Karpas-422 (cell line): ENCODE results near the gene CACNB2. TPM values are rescaled to one million over a fixed set of nuclear protein-coding genes. Genes with fewer than 3 reads are reported as not detected.
A peak's percentile ranks its signal among the peaks of the same experiment; 100 is the strongest.

ENCODE experiments used
- DNase-seq: peaks from one replicate; pipeline ENCODE4 v3.0.0-alpha.2; 2015
- H2AFZ ChIP-seq: fragments of 200-600 bp; sonication (generic); 2 replicates; pipeline ENCODE4 v1.6.1; 2014; ENCODE audit warnings: antibody characterized with exemption, low read length, mixed read lengths
- H3K27ac ChIP-seq: fragments of 200-600 bp; sonication (generic); 2 replicates; pipeline ENCODE4 v1.5.1; 2014; ENCODE audit warnings: mild to moderate bottlenecking, low read length, moderate library complexity
- H3K27me3 ChIP-seq: fragments of 200-600 bp; sonication (generic); 2 replicates; pipeline ENCODE4 v1.6.1; 2014; ENCODE audit warnings: low read length, mixed read lengths
- H3K36me3 ChIP-seq: fragments of 200-600 bp; sonication (generic); 2 replicates; pipeline ENCODE4 v1.6.1; 2014; ENCODE audit warnings: low read length, mixed read lengths; ENCODE audit not compliant: insufficient read depth
- H3K4me1 ChIP-seq: fragments of 200-600 bp; sonication (generic); 2 replicates; pipeline ENCODE4 v1.6.1; 2014; ENCODE audit warnings: mild to moderate bottlenecking, low read length, mixed read lengths
- H3K4me2 ChIP-seq: fragments of 200-600 bp; sonication (generic); 2 replicates; pipeline ENCODE4 v1.6.1; 2014; ENCODE audit warnings: low read length, low read depth, mild to moderate bottlenecking; ENCODE audit not compliant: poor library complexity, severe bottlenecking
- H3K4me3 ChIP-seq: fragments of 200-600 bp; sonication (generic); 2 replicates; pipeline ENCODE4 v1.5.1; 2014; ENCODE audit warnings: mild to moderate bottlenecking, antibody characterized with exemption, low read length, mixed read lengths
- H3K79me2 ChIP-seq: fragments of 200-600 bp; sonication (generic); 2 replicates; pipeline ENCODE4 v1.6.1; 2014; ENCODE audit warnings: mild to moderate bottlenecking, low read length, mixed read lengths
- H3K9ac ChIP-seq: fragments of 200-600 bp; sonication (generic); 2 replicates; pipeline ENCODE4 v1.6.0; 2014; ENCODE audit warnings: low read length
- H3K9me2 ChIP-seq: fragments of 200-600 bp; sonication (generic), shearing (Covaris generic); replicated peaks from 2 replicates; pipeline ENCODE4 v1.6.0; 2014; ENCODE audit warnings: mild to moderate bottlenecking, low read length, moderate library complexity; ENCODE audit not compliant: insufficient read depth
- H3K9me3 ChIP-seq: fragments of 300-700, 200-600 bp; sonication (generic); 2 replicates; pipeline ENCODE4 v1.6.1; 2014; ENCODE audit warnings: low read length, mixed read lengths
- H4K20me1 ChIP-seq: fragments of 200-600 bp; sonication (generic); 2 replicates; pipeline ENCODE4 v1.6.1; 2014; ENCODE audit warnings: mild to moderate bottlenecking, antibody characterized with exemption, low read length, low read depth; ENCODE audit not compliant: insufficient read depth
- total RNA-seq: library from RNA; depleted of rRNA; stranded (reverse); fragments of >200 nt; shearing (Covaris generic); gene quantifications from 2 replicates; pipeline ENCODE4 v1.2.3, GENCODE V29; 2014; ENCODE audit warnings: low replicate concordance

The CACNB2 gene
- total RNA-seq, 1 experiment from 2014 or later = not detected

- no peaks in the 10 kb centered on the region for H3K4me1 ChIP-seq
- no peak overlapping the region for H2AFZ ChIP-seq
- no peaks in the 10 kb centered on the region; the same call in 1 of the 2 replicates for H3K9me2 ChIP-seq
- H3K9me3 ChIP-seq = no peaks in the 10 kb centered on the region
- no peak overlapping the region for H3K4me3 ChIP-seq
- no peak overlapping the region for H3K27ac ChIP-seq
- no peak overlapping the region for H3K4me2 ChIP-seq
- no peaks in the 10 kb centered on the region for H3K27me3 ChIP-seq
- H3K36me3 ChIP-seq = no peaks in the 10 kb centered on the region
- H3K79me2 ChIP-seq = no peaks in the 10 kb centered on the region
- DNase-seq = no peak
- H3K9ac ChIP-seq = no peak overlapping the region
- H4K20me1 ChIP-seq = no peaks in the 10 kb centered on the region
Observed at GRCh38 chr10:18229826-18230225, 89.6 kb downstream of the CACNB2 start.

- H2AFZ ChIP-seq = no peak overlapping the region
- H4K20me1 ChIP-seq = no peaks in the 10 kb centered on the region
- no peak for DNase-seq
- H3K9me3 ChIP-seq = no peaks in the 10 kb centered on the region
- H3K27ac ChIP-seq = no peak overlapping the region
- no peaks in the 10 kb centered on the region for H3K36me3 ChIP-seq
- no peak overlapping the region for H3K4me3 ChIP-seq
- H3K4me2 ChIP-seq = no peak overlapping the region
- no peaks in the 10 kb centered on the region for H3K79me2 ChIP-seq
- no peaks in the 10 kb centered on the region for H3K27me3 ChIP-seq
- H3K9me2 ChIP-seq = no peaks in the 10 kb centered on the region; the same call in 1 of the 2 replicates
- H3K9ac ChIP-seq = no peak overlapping the region
- H3K4me1 ChIP-seq = no peaks in the 10 kb centered on the region
Observed at GRCh38 chr10:18230794-18231193, 90.6 kb downstream of the CACNB2 start.

- no peak overlapping the region for H3K4me2 ChIP-seq
- H2AFZ ChIP-seq = no peak overlapping the region
- H3K9ac ChIP-seq = no peak overlapping the region
- H3K36me3 ChIP-seq = no peaks in the 10 kb centered on the region
- no peaks in the 10 kb centered on the region for H3K27me3 ChIP-seq
- H3K9me3 ChIP-seq = no peaks in the 10 kb centered on the region
- no peaks in the 10 kb centered on the region for H4K20me1 ChIP-seq
- no peak overlapping the region for H3K27ac ChIP-seq
- no peak for DNase-seq
- H3K4me1 ChIP-seq = no peaks in the 10 kb centered on the region
- no peaks in the 10 kb centered on the region for H3K79me2 ChIP-seq
- H3K4me3 ChIP-seq = no peak overlapping the region
- H3K9me2 ChIP-seq = no peaks in the 10 kb centered on the region; the same call in 1 of the 2 replicates
Observed at GRCh38 chr10:18231480-18231879, 91.3 kb downstream of the CACNB2 start.

- H3K9me3 ChIP-seq = no peaks in the 10 kb centered on the region
- no peak overlapping the region for H3K9ac ChIP-seq
- no peaks in the 10 kb centered on the region; the same call in 1 of the 2 replicates for H3K9me2 ChIP-seq
- no peak overlapping the region for H3K4me2 ChIP-seq
- H3K27me3 ChIP-seq = no peaks in the 10 kb centered on the region; the same call in 1 of the 2 replicates
- no peaks in the 10 kb centered on the region for H3K4me1 ChIP-seq
- no peak overlapping the region for H3K27ac ChIP-seq
- no peaks in the 10 kb centered on the region for H3K36me3 ChIP-seq
- DNase-seq = peak; percentile 45
- no peak overlapping the region for H3K4me3 ChIP-seq
- H2AFZ ChIP-seq = no peak overlapping the region
- no peaks in the 10 kb centered on the region for H3K79me2 ChIP-seq
- no peaks in the 10 kb centered on the region for H4K20me1 ChIP-seq
Observed at GRCh38 chr10:18233775-18234174, 93.6 kb downstream of the CACNB2 start.

- Histone ChIP-seq H3K4me3 (no peak overlapping the region), H3K4me1 (no peaks in the 10 kb centered on the region), H3K9me2 (no peaks in the 10 kb centered on the region; the same call in 1 of the 2 replicates), H3K79me2 (no peaks in the 10 kb centered on the region), H3K36me3 (no peaks in the 10 kb centered on the region), H3K27me3 (no peaks in the 10 kb centered on the region; the same call in 1 of the 2 replicates), H3K27ac (no peak overlapping the region), H3K9me3 (no peaks in the 10 kb centered on the region), H3K4me2 (no peak overlapping the region), H2AFZ (no peak overlapping the region), H4K20me1 (no peaks in the 10 kb centered on the region), H3K9ac (no peak overlapping the region)
- no peak for DNase-seq
Observed at GRCh38 chr10:18235477-18235876, 95.3 kb downstream of the CACNB2 start.

GRCh38 chr10:18236756-18237155 lies 96.5 kb downstream of the CACNB2 start:
- Histone ChIP-seq H4K20me1 (no peaks in the 10 kb centered on the region), H3K36me3 (no peaks in the 10 kb centered on the region), H3K9ac (no peak overlapping the region), H3K4me2 (no peak overlapping the region), H3K79me2 (no peaks in the 10 kb centered on the region), H3K9me2 (no peaks in the 10 kb centered on the region), H3K4me3 (no peak overlapping the region), H3K27ac (no peak overlapping the region), H3K27me3 (no peaks in the 10 kb centered on the region; the same call in 1 of the 2 replicates), H3K9me3 (no peaks in the 10 kb centered on the region), H3K4me1 (no peaks in the 10 kb centered on the region), H2AFZ (no peak overlapping the region)
- DNase-seq = no peak

GRCh38 chr10:18238870-18239485 lies 98.8 kb downstream of the CACNB2 start:
- H3K79me2 ChIP-seq = no peaks in the 10 kb centered on the region
- H3K4me1 ChIP-seq = no peaks in the 10 kb centered on the region
- H3K27me3 ChIP-seq = no peaks in the 10 kb centered on the region; the same call in 1 of the 2 replicates
- no peak overlapping the region for H3K4me2 ChIP-seq
- H3K9me3 ChIP-seq = no peaks in the 10 kb centered on the region
- no peak overlapping the region for H3K4me3 ChIP-seq
- H2AFZ ChIP-seq = no peak overlapping the region
- H3K9me2 ChIP-seq = no peaks in the 10 kb centered on the region
- no peak overlapping the region for H3K27ac ChIP-seq
- H3K36me3 ChIP-seq = no peaks in the 10 kb centered on the region
- no peak overlapping the region for H3K9ac ChIP-seq
- no peaks in the 10 kb centered on the region for H4K20me1 ChIP-seq
- peak; percentile 74 for DNase-seq

GRCh38 chr10:18240185-18240882 lies 100.1 kb downstream of the CACNB2 start:
- no peaks in the 10 kb centered on the region for H3K79me2 ChIP-seq
- H3K36me3 ChIP-seq = no peaks in the 10 kb centered on the region
- no peaks in the 10 kb centered on the region for H3K9me2 ChIP-seq
- DNase-seq = no peak
- no peak overlapping the region for H2AFZ ChIP-seq
- H3K4me2 ChIP-seq = no peak overlapping the region
- no peak overlapping the region for H3K27ac ChIP-seq
- no peaks in the 10 kb centered on the region for H4K20me1 ChIP-seq
- no peaks in the 10 kb centered on the region for H3K9me3 ChIP-seq
- no peaks in the 10 kb centered on the region for H3K4me1 ChIP-seq
- H3K4me3 ChIP-seq = no peak overlapping the region
- H3K27me3 ChIP-seq = no peaks in the 10 kb centered on the region; the same call in 1 of the 2 replicates
- H3K9ac ChIP-seq = no peak overlapping the region
